Suprapubic skin (tissue), 4 donors: ENCODE data around the gene PDE4D.

Experiments used
- CTCF ChIP-seq, 2 donors: fragments of 200-600 bp in 1 of 2; fragments of 450-650 bp in 1 of 2; sonication (generic) in 1 of 2; IDR thresholded peaks; one replicate each; pipeline ENCODE4 v1.5.1; 2016 to 2019; ENCODE audit warnings: antibody characterized with exemption in 2 of 2, mild to moderate bottlenecking in 1 of 2, moderate library complexity in 1 of 2
- EP300 ChIP-seq: sonication (generic); formaldehyde crosslinking; IDR thresholded peaks from one replicate; pipeline ENCODE4 v1.6.1; 2017; ENCODE audit warnings: antibody characterized with exemption
- POLR2A ChIP-seq, 2 donors: fragments of 450-650 bp; IDR thresholded peaks; one replicate each; pipeline ENCODE4 v1.6.1; 2017; ENCODE audit warnings: antibody characterized with exemption in 2 of 2, mild to moderate bottlenecking in 2 of 2, moderate library complexity in 2 of 2
- POLR2AphosphoS5 ChIP-seq, 3 donors: sonication (generic); formaldehyde crosslinking; IDR thresholded peaks; one replicate each; pipeline ENCODE4 v1.6.1; 2017; ENCODE audit warnings: antibody characterized with exemption in 3 of 3

- TF ChIP-seq POLR2A (IDR thresholded peaks at IDR 0.05) (no peak), EP300 (no peak), CTCF (IDR thresholded peaks at IDR 0.05) (no peak), POLR2AphosphoS5 (IDR thresholded peaks at IDR 0.05) (no peak)
Measured at GRCh38 chr5:59562756-59563389, 330.7 kb downstream of the PDE4D start.
